ENCODE data around the gene TMEM258.

DNA sequence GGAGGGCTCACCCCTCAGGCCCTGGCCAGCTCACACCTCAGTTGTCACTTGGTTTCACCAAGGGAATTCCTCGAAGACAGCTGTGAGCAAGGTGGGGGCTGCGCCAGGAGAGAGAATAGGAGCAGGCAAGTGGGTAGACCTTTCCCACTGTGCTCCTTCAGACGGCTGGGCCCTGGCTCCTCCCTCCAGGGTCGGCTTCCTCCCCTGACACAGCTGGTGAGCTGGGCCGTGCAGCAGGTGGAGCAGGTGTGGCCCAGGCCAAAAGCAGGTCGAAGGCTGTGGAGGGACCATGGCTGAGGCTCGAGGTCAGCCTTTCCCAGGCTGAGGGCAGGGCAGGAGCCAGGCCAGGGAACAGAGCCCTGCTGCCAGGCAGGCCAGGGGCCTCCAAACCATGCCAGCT, 52.4 kb downstream of the TMEM258 start:
- TF ChIP-seq GATA2 (IDR thresholded peaks at IDR 0.05; ENCODE audit: low read depth, low read length) (no peak), GATA3 (IDR thresholded peaks at IDR 0.05; ENCODE audit: low read depth, low read length) (no peak)
